OCI-LY7 (cell line): ENCODE data around the gene C6orf15. TPM values are rescaled to one million over a fixed set of nuclear protein-coding genes. Genes with fewer than 3 reads are reported as not detected.

Source experiments
- BruUV-seq: library from RNA; stranded (reverse); fragments of 400-500 nt; replicated peaks from 2 replicates; lab custom pipeline; 2021; lab: Mats Ljungman, UMichigan
- CTCF ChIA-PET: fragments of 300-600 bp; sonication (Branson Sonifier 250); formaldehyde crosslinking; loops from one replicate; lab custom pipeline; 2022; ENCODE audit warnings: antibody characterized with exemption; ENCODE audit not compliant: unreplicated experiment; lab: Charles Lee
- POLR2A ChIA-PET: fragments of 300-600 bp; sonication (Branson Sonifier 250); formaldehyde crosslinking; loops from one replicate; lab custom pipeline; 2022; ENCODE audit warnings: antibody characterized with exemption; lab: Charles Lee
- DNase-seq: peaks from one replicate; pipeline ENCODE4 v3.0.0-alpha.2; 2015; ENCODE audit warnings: low spot score
- H2AFZ ChIP-seq: fragments of 200-600 bp; sonication (generic), shearing (Covaris generic); 2 replicates; pipeline ENCODE4 v1.6.1; 2014; ENCODE audit warnings: mild to moderate bottlenecking, antibody characterized with exemption, low read length, moderate library complexity
- H3K27ac ChIP-seq: fragments of 200-600 bp; sonication (generic); 2 replicates; pipeline ENCODE4 v1.5.1; 2014; ENCODE audit warnings: mixed run types, low read depth, mild to moderate bottlenecking, moderate library complexity, low read length, inconsistent platforms; ENCODE audit not compliant: poor library complexity, severe bottlenecking
- H3K36me3 ChIP-seq: fragments of 200-600 bp; sonication (generic); 2 replicates; pipeline ENCODE4 v1.6.1; 2014; ENCODE audit warnings: mild to moderate bottlenecking, antibody characterized with exemption, low read length, moderate library complexity, mixed read lengths; ENCODE audit not compliant: insufficient read depth
- H3K4me1 ChIP-seq: fragments of 200-600 bp; sonication (generic); 2 replicates; pipeline ENCODE4 v1.5.1; 2014; ENCODE audit warnings: mild to moderate bottlenecking, low read length; ENCODE audit not compliant: insufficient read depth, poor library complexity, severe bottlenecking
- H3K4me2 ChIP-seq: fragments of 200-600 bp; sonication (generic); 2 replicates; pipeline ENCODE4 v1.6.1; 2014; ENCODE audit warnings: mild to moderate bottlenecking, low read length
- H3K4me3 ChIP-seq: fragments of 200-600 bp; sonication (generic); 2 replicates; pipeline ENCODE4 v1.5.1; 2014; ENCODE audit warnings: mild to moderate bottlenecking, low read depth, low read length; ENCODE audit not compliant: poor library complexity, severe bottlenecking
- H3K79me2 ChIP-seq: fragments of 200-600 bp; sonication (generic); 2 replicates; pipeline ENCODE4 v1.6.1; 2016; ENCODE audit warnings: low read depth, mild to moderate bottlenecking, low read length, moderate library complexity, mixed read lengths; ENCODE audit not compliant: insufficient read depth
- H3K9me2 ChIP-seq: fragments of 200-600 bp; sonication (generic); 2 replicates; pipeline ENCODE4 v1.6.1; 2016; ENCODE audit warnings: mild to moderate bottlenecking, low read length, mixed read lengths; ENCODE audit not compliant: insufficient read depth
- H3K9me3 ChIP-seq: fragments of 200-600 bp; sonication (generic); 2 replicates; pipeline ENCODE4 v1.6.1; 2014; ENCODE audit warnings: mild to moderate bottlenecking, mixed run types, low read length, mixed read lengths
- H4K20me1 ChIP-seq: fragments of 200-600 bp; sonication (generic); 2 replicates; pipeline ENCODE4 v1.6.1; 2014; ENCODE audit warnings: mild to moderate bottlenecking, antibody characterized with exemption, low read length, moderate library complexity, mixed read lengths; ENCODE audit not compliant: insufficient read depth
- EZH2phosphoT487 ChIP-seq: fragments of 200-600 bp; sonication (generic); IDR thresholded peaks from 2 replicates; pipeline ENCODE4 v1.6.1; 2018; ENCODE audit warnings: low read depth, borderline replicate concordance, mild to moderate bottlenecking, mixed run types, antibody characterized with exemption, low read length, moderate library complexity, mixed read lengths
- intact Hi-C: fragments of 100-400 bp; cut with micrococcal nuclease; formaldehyde crosslinking; loops from one replicate; pipeline ENCODE4 v1.10.0; 2022; ENCODE audit not compliant: unreplicated experiment
- total RNA-seq, 2 experiments: library from RNA; depleted of rRNA in 1 of 2; stranded (reverse); fragments of >200 nt in 1 of 2; shearing (Covaris generic) in 1 of 2; gene quantifications; 2 replicates each; pipeline ENCODE4 v1.2.3, GENCODE V29; 2014 to 2022
- TF ChIP-seq, protein P1 (sequence below): fragments of 200-600 bp; sonication (generic); conservative IDR thresholded peaks from 2 replicates; pipeline ENCODE4 v1.5.1; 2014; ENCODE audit warnings: mild to moderate bottlenecking, antibody characterized with exemption, low read length, moderate library complexity, mixed read lengths

Gene C6orf15
- total RNA-seq, 2 experiments from 2014 or later = not detected

DNA sequence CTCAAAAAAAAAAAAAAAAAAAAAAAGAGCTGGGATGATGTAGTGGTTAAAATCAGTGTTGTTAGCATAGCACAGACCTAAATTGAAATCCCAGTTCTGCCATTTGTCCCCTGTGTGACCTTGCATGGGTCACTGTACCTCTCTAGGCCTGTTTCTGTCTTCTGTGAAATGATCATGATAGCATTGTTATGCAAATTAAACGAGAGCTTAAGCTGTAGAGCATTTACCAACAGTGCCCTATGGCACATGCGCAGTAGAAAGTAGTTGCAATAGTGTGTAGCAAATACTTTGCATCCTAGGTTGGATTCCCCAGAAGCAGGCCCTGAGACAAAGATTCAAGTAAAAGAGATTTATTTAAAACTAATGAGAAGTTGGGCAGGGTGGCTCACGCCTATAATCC lies 19.2 kb upstream of the C6orf15 start:
- H3K4me3 ChIP-seq = no peak overlapping the region
- H3K9me2 ChIP-seq = no peaks in the 10 kb centered on the region
- no peaks in the 10 kb centered on the region for H4K20me1 ChIP-seq
- no peaks in the 10 kb centered on the region for H3K4me1 ChIP-seq
- no peak for TF ChIP-seq EZH2phosphoT487
- TF ChIP-seq, protein P1, sequence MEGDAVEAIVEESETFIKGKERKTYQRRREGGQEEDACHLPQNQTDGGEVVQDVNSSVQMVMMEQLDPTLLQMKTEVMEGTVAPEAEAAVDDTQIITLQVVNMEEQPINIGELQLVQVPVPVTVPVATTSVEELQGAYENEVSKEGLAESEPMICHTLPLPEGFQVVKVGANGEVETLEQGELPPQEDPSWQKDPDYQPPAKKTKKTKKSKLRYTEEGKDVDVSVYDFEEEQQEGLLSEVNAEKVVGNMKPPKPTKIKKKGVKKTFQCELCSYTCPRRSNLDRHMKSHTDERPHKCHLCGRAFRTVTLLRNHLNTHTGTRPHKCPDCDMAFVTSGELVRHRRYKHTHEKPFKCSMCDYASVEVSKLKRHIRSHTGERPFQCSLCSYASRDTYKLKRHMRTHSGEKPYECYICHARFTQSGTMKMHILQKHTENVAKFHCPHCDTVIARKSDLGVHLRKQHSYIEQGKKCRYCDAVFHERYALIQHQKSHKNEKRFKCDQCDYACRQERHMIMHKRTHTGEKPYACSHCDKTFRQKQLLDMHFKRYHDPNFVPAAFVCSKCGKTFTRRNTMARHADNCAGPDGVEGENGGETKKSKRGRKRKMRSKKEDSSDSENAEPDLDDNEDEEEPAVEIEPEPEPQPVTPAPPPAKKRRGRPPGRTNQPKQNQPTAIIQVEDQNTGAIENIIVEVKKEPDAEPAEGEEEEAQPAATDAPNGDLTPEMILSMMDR = no peak
- intact Hi-C loops = no loop called here
- BruUV-seq = no TSS peak
- no peak for DNase-seq
- CTCF ChIA-PET = no interaction called here
- H3K9me3 ChIP-seq = no peaks in the 10 kb centered on the region
- H3K27ac ChIP-seq = no peak overlapping the region
- POLR2A ChIA-PET = interaction anchor here (0.6 kb wide), 1 partner anchor 16 kb away, joined by 3 read pairs; no protein-coding TSS in a partner anchor
- no peaks in the 10 kb centered on the region for H3K36me3 ChIP-seq
- H3K4me2 ChIP-seq = no peak overlapping the region
- no peak overlapping the region for H2AFZ ChIP-seq
- no peaks in the 10 kb centered on the region for H3K79me2 ChIP-seq

DNA sequence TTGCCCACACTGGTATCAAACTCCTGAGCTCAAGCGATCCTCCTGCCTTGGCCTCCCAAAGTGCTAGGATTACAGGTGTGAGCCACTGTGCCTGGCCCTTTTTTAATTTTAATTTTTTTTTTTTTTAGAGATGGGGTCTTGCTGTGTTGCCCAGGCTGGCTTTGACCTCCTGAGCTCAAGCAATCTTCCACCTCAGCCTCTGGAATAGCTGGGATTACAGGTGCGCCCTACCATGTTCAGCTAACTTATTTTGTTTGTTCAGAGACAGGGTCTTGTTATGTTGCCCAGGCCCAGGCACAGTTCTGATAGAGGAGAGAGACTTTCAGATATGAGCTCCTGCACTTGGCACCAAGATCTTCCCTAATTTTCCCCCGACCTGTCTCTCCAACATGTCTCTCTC lies 18.4 kb upstream of the C6orf15 start:
- CTCF ChIA-PET = interaction anchor here (0.5 kb wide), 1 partner anchor 247 kb away, joined by 12 read pairs; no protein-coding TSS in a partner anchor

DNA sequence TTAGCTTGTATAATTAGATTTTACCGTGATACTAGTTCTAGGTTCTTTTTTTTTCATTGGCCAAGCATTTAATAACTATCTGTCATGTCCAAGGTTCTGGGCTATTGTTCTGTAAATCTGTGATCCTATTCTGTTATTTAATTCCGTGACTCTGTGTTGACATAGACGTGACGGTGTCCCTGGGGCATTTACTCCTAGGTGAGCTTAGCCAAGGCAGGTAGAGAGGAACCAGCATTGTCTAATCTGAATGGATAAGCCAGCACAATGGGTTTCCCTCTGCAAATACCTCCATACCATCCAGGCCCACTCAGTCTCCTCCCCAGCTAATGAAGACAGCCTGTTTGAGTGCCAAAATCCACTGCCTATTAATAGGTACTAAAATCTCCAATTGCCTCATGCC lies 16.8 kb upstream of the C6orf15 start:
- H3K27ac ChIP-seq = no peak overlapping the region
- no peaks in the 10 kb centered on the region for H3K9me2 ChIP-seq
- no peak overlapping the region for H3K4me2 ChIP-seq
- no peaks in the 10 kb centered on the region for H3K79me2 ChIP-seq
- H3K4me3 ChIP-seq = no peak overlapping the region
- no peaks in the 10 kb centered on the region for H3K9me3 ChIP-seq
- H3K36me3 ChIP-seq = no peaks in the 10 kb centered on the region
- BruUV-seq = no TSS peak
- POLR2A ChIA-PET = no interaction called here
- no peak for TF ChIP-seq EZH2phosphoT487
- TF ChIP-seq, protein P1 = no peak
- intact Hi-C loops = no loop called here
- H2AFZ ChIP-seq = no peak overlapping the region
- no peaks in the 10 kb centered on the region for H4K20me1 ChIP-seq
- no peak for DNase-seq
- CTCF ChIA-PET = interaction anchor here (0.8 kb wide), 1 partner anchor 93 kb away, joined by 3 read pairs; no protein-coding TSS in a partner anchor
- H3K4me1 ChIP-seq = no peaks in the 10 kb centered on the region

More for the DNA sequence above, 18.4 kb upstream of the C6orf15 start:
- Histone ChIP-seq H3K79me2 (no peaks in the 10 kb centered on the region), H3K36me3 (no peaks in the 10 kb centered on the region), H3K27ac (no peak overlapping the region), H3K9me2 (no peaks in the 10 kb centered on the region), H3K4me1 (no peaks in the 10 kb centered on the region), H2AFZ (no peak overlapping the region), H3K4me2 (no peak overlapping the region), H3K9me3 (no peaks in the 10 kb centered on the region), H3K4me3 (no peak overlapping the region), H4K20me1 (no peaks in the 10 kb centered on the region)
- POLR2A ChIA-PET = no interaction called here
- TF ChIP-seq, protein P1 = no peak
- TF ChIP-seq EZH2phosphoT487 = no peak
- DNase-seq = no peak
- no TSS peak for BruUV-seq
- intact Hi-C loops = no loop called here
